Measurements from ENCODE around the gene PTPRG.

Gene PTPRG

DNA sequence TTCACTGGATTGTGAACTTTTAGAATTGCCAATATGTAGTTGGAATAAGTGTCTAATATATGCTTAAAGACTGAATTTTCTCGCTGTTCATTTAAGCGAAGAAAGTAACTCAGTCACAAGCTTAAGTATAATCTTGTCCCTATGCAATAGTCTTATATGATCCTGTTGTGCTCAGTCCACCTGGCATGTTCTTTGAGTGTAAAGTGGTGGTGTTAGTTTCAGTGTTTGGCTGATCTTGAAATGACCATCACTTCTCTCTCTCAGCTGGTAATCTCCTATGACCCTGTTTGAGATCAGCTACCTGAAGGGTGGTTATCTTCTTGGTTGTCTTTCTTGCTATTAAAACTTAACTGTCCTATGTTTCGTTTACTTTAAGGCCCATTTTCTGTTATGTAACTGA, 197.5 kb downstream of the PTPRG start:
- TF ChIP-seq, protein P1, sequence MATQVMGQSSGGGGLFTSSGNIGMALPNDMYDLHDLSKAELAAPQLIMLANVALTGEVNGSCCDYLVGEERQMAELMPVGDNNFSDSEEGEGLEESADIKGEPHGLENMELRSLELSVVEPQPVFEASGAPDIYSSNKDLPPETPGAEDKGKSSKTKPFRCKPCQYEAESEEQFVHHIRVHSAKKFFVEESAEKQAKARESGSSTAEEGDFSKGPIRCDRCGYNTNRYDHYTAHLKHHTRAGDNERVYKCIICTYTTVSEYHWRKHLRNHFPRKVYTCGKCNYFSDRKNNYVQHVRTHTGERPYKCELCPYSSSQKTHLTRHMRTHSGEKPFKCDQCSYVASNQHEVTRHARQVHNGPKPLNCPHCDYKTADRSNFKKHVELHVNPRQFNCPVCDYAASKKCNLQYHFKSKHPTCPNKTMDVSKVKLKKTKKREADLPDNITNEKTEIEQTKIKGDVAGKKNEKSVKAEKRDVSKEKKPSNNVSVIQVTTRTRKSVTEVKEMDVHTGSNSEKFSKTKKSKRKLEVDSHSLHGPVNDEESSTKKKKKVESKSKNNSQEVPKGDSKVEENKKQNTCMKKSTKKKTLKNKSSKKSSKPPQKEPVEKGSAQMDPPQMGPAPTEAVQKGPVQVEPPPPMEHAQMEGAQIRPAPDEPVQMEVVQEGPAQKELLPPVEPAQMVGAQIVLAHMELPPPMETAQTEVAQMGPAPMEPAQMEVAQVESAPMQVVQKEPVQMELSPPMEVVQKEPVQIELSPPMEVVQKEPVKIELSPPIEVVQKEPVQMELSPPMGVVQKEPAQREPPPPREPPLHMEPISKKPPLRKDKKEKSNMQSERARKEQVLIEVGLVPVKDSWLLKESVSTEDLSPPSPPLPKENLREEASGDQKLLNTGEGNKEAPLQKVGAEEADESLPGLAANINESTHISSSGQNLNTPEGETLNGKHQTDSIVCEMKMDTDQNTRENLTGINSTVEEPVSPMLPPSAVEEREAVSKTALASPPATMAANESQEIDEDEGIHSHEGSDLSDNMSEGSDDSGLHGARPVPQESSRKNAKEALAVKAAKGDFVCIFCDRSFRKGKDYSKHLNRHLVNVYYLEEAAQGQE (IDR thresholded peaks at IDR 0.05; ENCODE audit: insufficient read depth in 1 of 2, low read depth in 2 of 2, low read length in 2 of 2), result no peak
- TF ChIP-seq SIN3A (IDR thresholded peaks at IDR 0.05; ENCODE audit: borderline replicate concordance, insufficient read depth, low read length) (no peak), TAF1 (IDR thresholded peaks at IDR 0.05; ENCODE audit: borderline replicate concordance, insufficient read depth, low read length) (no peak), POLR2AphosphoS5 (IDR thresholded peaks at IDR 0.05; ENCODE audit: low read depth, low read length) (no peak), FOXP2 (optimal IDR thresholded peaks at IDR 0.05; ENCODE audit: borderline replicate concordance, extremely low read depth, extremely low read length, insufficient read depth) (no peak)

DNA sequence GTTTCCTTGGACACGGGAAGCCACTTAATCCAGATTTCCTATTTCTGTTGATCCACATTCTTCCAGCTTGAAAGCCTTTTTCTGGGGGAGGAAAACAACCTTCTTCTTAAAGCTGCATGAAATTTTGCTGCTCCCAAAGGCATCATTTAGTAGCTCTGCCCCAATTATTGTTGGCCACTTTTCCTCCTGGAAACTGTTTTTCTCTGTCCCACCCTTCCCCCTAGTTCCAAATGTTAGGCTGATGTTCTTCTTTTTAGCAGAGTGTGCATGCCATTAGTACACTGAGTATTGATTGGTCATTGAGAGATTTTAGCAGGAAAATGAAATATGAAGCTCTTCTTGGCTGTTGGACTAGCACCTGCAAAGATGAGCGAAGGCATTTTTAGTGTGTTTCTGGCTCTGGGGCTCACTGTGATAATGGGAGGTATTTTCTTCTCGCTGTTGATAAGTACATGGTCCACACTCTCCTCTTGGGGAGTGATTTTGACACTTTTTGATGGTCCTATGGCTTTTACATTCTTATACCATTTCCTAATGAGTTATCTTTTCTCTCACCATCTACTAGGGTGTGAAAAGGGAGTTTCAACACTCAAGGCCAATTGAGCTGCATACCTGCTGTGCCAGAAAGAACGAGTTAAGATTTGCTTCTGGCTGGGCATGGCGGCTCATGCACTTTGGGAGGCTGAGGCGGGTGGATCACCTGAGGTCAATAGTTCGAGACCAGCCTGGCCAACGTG, 200.5 kb downstream of the PTPRG start:
- TF ChIP-seq TAF1 (IDR thresholded peaks at IDR 0.05; ENCODE audit: borderline replicate concordance, insufficient read depth, low read length), result no peak
- TF ChIP-seq, protein P1 (IDR thresholded peaks at IDR 0.05; ENCODE audit: insufficient read depth in 1 of 2, low read depth in 2 of 2, low read length in 2 of 2), result no peak
- no peak for TF ChIP-seq FOXP2 (optimal IDR thresholded peaks at IDR 0.05; ENCODE audit: borderline replicate concordance, extremely low read depth, extremely low read length, insufficient read depth)
- no peak for TF ChIP-seq POLR2AphosphoS5 (IDR thresholded peaks at IDR 0.05; ENCODE audit: low read depth, low read length)
- no peak for TF ChIP-seq SIN3A (IDR thresholded peaks at IDR 0.05; ENCODE audit: borderline replicate concordance, insufficient read depth, low read length)

DNA sequence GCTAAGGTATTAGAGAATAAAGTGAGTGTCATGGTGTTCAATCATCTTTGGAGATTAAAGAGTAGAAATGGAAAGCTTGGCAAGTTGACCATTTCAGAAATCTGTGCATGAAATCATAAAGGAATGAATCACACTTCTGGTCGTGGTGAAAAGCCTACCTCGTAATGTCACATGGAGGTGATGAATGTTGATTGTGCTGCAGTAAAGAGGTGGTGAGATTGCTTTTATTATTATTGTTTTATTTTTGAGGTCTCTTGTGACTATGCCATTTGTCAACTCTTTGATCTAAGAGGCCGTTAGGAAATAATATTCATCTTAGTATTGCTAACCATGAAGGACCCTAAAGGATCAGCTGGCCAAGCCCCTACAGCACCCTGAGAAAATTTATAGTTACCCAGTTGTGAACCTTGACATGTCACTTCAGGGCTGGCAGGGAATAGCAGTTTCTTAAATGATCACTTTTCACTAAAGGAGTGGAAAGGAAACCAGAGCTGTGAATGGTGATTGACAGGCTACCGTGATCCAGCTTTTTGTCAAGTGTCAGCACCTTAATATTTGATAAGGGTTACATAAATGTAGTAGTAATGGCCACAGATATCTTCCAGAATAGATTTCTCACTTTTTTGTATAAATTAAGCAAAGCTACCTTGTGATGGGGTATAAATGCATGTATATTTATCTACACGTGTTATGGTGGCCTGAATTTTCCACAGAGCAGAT, 203.9 kb downstream of the PTPRG start:
- TF ChIP-seq POLR2AphosphoS5 (IDR thresholded peaks at IDR 0.05; ENCODE audit: low read depth, low read length) (no peak), TAF1 (IDR thresholded peaks at IDR 0.05; ENCODE audit: borderline replicate concordance, insufficient read depth, low read length) (no peak), FOXP2 (optimal IDR thresholded peaks at IDR 0.05; ENCODE audit: borderline replicate concordance, extremely low read depth, extremely low read length, insufficient read depth) (no peak), SIN3A (IDR thresholded peaks at IDR 0.05; ENCODE audit: borderline replicate concordance, insufficient read depth, low read length) (no peak)
- TF ChIP-seq, protein P1 (IDR thresholded peaks at IDR 0.05; ENCODE audit: insufficient read depth in 1 of 2, low read depth in 2 of 2, low read length in 2 of 2), result no peak

DNA sequence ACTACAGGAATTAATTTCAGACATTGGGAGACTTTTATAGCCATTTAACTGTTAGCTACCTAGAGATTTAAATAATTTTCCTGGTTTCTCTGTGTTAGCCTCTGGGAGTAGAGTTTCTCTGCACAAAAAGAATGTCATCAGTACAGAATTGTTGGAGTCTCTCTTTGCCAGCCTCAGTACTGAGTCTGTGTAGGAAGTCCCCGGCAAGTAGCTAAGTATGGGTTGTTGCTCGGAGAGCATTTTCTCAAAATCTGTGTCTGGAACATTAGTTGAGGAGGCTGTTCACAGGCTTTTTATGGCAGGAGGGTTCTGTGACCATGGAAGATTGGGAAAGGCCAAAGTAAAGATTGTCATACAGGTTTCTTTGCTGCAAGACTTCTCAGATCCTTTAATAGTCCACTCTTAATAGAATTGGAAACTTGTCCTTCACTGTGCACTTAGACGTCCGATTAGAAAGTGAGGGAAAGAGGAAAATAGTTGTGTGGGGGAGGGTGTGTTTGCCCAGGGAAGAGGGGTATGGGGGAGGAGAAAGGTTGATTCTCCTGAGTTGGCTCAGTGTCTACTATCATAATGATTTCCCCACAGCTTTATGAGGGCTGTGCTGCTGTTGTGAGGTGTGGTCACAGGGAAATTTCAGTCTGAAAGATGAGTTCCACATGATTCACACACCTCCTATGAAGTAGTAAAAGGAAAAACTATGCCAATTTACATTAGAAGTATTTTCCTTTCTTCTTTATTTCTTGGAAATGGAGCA, 207.1 kb downstream of the PTPRG start:
- no peak for TF ChIP-seq TAF1 (IDR thresholded peaks at IDR 0.05; ENCODE audit: borderline replicate concordance, insufficient read depth, low read length)
- no peak for TF ChIP-seq POLR2AphosphoS5 (IDR thresholded peaks at IDR 0.05; ENCODE audit: low read depth, low read length)
- TF ChIP-seq SIN3A (IDR thresholded peaks at IDR 0.05; ENCODE audit: borderline replicate concordance, insufficient read depth, low read length), result no peak
- TF ChIP-seq FOXP2 (optimal IDR thresholded peaks at IDR 0.05; ENCODE audit: borderline replicate concordance, extremely low read depth, extremely low read length, insufficient read depth), result no peak
- TF ChIP-seq, protein P1 (IDR thresholded peaks at IDR 0.05; ENCODE audit: insufficient read depth in 1 of 2, low read depth in 2 of 2, low read length in 2 of 2), result no peak

All from PFSK-1 (cell line).